H1 (cell line): ENCODE data around the gene PCSK9. TPM values are rescaled to one million over a fixed set of nuclear protein-coding genes. Genes with fewer than 3 reads are reported as not detected.

ENCODE experiments used
- CTCF ChIA-PET: fragments of 300-600 bp; sonication (Branson Sonifier 250); formaldehyde crosslinking; loops from one replicate; lab custom pipeline; 2021; ENCODE audit not compliant: partially characterized antibody; lab: Charles Lee
- POLR2A ChIA-PET: fragments of 300-600 bp; sonication (Branson Sonifier 250); formaldehyde crosslinking; loops from one replicate; lab custom pipeline; 2021; ENCODE audit warnings: inconsistent platforms; ENCODE audit not compliant: partially characterized antibody; lab: Charles Lee
- DNase-seq, 2 experiments: peaks; one replicate each; pipeline versions ENCODE4 v3.0.0 to v3.0.0-alpha.2; 2010 to 2022; ENCODE audit warnings: low spot score in 2 of 2, low read depth in 1 of 2, mixed read lengths in 1 of 2
- FAIRE-seq: peaks from 2 replicates; lab custom pipeline; 2011; peaks lifted over from hg19 to GRCh38; lab: Jason Lieb, UNC
- H2AFZ ChIP-seq: 2 replicates; pipeline ENCODE4 v1.8.1; 2012; ENCODE audit warnings: low read length, inconsistent platforms
- H2AK5ac ChIP-seq: 2 replicates; pipeline ENCODE4 v1.6.1; 2013; ENCODE audit warnings: low read depth, low read length
- H2BK120ac ChIP-seq: replicated peaks from 2 replicates; pipeline ENCODE3; 2013; ENCODE audit warnings: low read depth, low read length, inconsistent platforms
- H2BK12ac ChIP-seq: 2 replicates; pipeline ENCODE4 v1.6.1; 2013; ENCODE audit warnings: low read depth, low read length
- H2BK15ac ChIP-seq: 2 replicates; pipeline ENCODE4 v1.6.1; 2013; ENCODE audit warnings: low read length
- H2BK20ac ChIP-seq: 2 replicates; pipeline ENCODE4 v1.6.1; 2013; ENCODE audit warnings: low read length
- H2BK5ac ChIP-seq: 2 replicates; pipeline ENCODE4 v1.6.1; 2013; ENCODE audit warnings: low read depth, low read length
- H3K14ac ChIP-seq: 2 replicates; pipeline ENCODE4 v1.6.1; 2013; ENCODE audit warnings: inconsistent platforms; ENCODE audit not compliant: insufficient read length
- H3K18ac ChIP-seq: 2 replicates; pipeline ENCODE4 v1.6.1; 2013; ENCODE audit warnings: low read length; ENCODE audit errors: extremely low read depth
- H3K23ac ChIP-seq: 2 replicates; pipeline ENCODE4 v1.6.1; 2013; ENCODE audit warnings: inconsistent platforms; ENCODE audit not compliant: insufficient read length
- H3K23me2 ChIP-seq: 2 replicates; pipeline ENCODE4 v1.6.1; 2013; ENCODE audit warnings: low read depth, low read length
- H3K27ac ChIP-seq: 2 replicates; pipeline ENCODE4 v1.6.1; 2011; ENCODE audit warnings: low read depth, low read length, inconsistent platforms
- H3K27me3 ChIP-seq, 4 experiments: replicated peaks in 1 of 4; 1 replicate in 1 of 4; 2 replicates in 3 of 4; pipeline versions ENCODE4 v1.6.1 to v1.8.1; 2011 to 2013; ENCODE audit warnings: low read length in 3 of 4, mild to moderate bottlenecking in 3 of 4, inconsistent platforms in 2 of 4, mixed read lengths in 2 of 4, moderate library complexity in 1 of 4; ENCODE audit not compliant: control insufficient read depth in 3 of 4, insufficient read depth in 3 of 4; ENCODE audit errors: extremely low read depth in 1 of 4
- H3K36me3 ChIP-seq, 4 experiments: 2 replicates each; pipeline versions ENCODE4 v1.6.1 to v1.8.1; 2011 to 2013; ENCODE audit warnings: mild to moderate bottlenecking in 4 of 4, low read length in 3 of 4, moderate library complexity in 2 of 4, control low read depth in 1 of 4, inconsistent platforms in 1 of 4; ENCODE audit not compliant: insufficient read depth in 4 of 4, control insufficient read depth in 2 of 4
- H3K4ac ChIP-seq: replicated peaks from 2 replicates; pipeline ENCODE3; 2013; ENCODE audit warnings: low read length, low read depth, mixed read lengths, inconsistent platforms; ENCODE audit not compliant: insufficient read length
- H3K4me1 ChIP-seq, 4 experiments: replicated peaks in 1 of 4; 1 replicate in 1 of 4; 2 replicates in 3 of 4; pipeline versions ENCODE4 v1.6.1 to v1.8.1; 2011 to 2013; ENCODE audit warnings: low read length in 3 of 4, inconsistent platforms in 2 of 4, mixed read lengths in 1 of 4; ENCODE audit not compliant: insufficient read depth in 4 of 4, control insufficient read depth in 3 of 4
- H3K4me2 ChIP-seq, 2 experiments: 2 replicates each; pipeline versions ENCODE4 v1.6.1 to v1.8.1; 2011 to 2013; ENCODE audit warnings: low read depth in 2 of 2, low read length in 2 of 2, control low read depth in 1 of 2, inconsistent platforms in 1 of 2, mild to moderate bottlenecking in 1 of 2; ENCODE audit not compliant: insufficient read depth in 1 of 2
- H3K4me3 ChIP-seq, 4 experiments: fragments of 200-600, 300-600 bp in 1 of 4; sonication (generic), shearing (Covaris generic), sonication (Bioruptor Twin) in 1 of 4; 2 replicates each; pipeline versions ENCODE4 v1.5.1 to v1.8.1; 2011 to 2016; ENCODE audit warnings: low read length in 4 of 4, low read depth in 3 of 4, control low read depth in 2 of 4, inconsistent platforms in 2 of 4, mild to moderate bottlenecking in 2 of 4, mixed read lengths in 1 of 4, moderate library complexity in 1 of 4; ENCODE audit not compliant: insufficient read depth in 2 of 4; ENCODE audit errors: extremely low read depth in 1 of 4
- H3K56ac ChIP-seq: replicated peaks from 2 replicates; pipeline ENCODE3; 2013; ENCODE audit warnings: low read depth, mild to moderate bottlenecking, mixed read lengths, low read length, inconsistent platforms; ENCODE audit not compliant: insufficient read length
- H3K79me1 ChIP-seq: 2 replicates; pipeline ENCODE4 v1.6.1; 2013; ENCODE audit warnings: low read depth, low read length, control low read depth
- H3K79me2 ChIP-seq, 2 experiments: 2 replicates each; pipeline versions ENCODE4 v1.6.1 to v1.8.1; 2012 to 2013; ENCODE audit warnings: low read length in 2 of 2, mild to moderate bottlenecking in 2 of 2, inconsistent platforms in 1 of 2; ENCODE audit not compliant: insufficient read depth in 2 of 2, control insufficient read depth in 1 of 2
- H3K9ac ChIP-seq, 4 experiments: replicated peaks in 1 of 4; 1 replicate in 1 of 4; 2 replicates in 3 of 4; pipeline versions ENCODE4 v1.6.1 to v1.8.1; 2011 to 2013; ENCODE audit warnings: low read depth in 3 of 4, low read length in 3 of 4, control low read depth in 2 of 4, mild to moderate bottlenecking in 2 of 4, moderate library complexity in 2 of 4, inconsistent platforms in 1 of 4; ENCODE audit errors: extremely low read depth in 1 of 4
- H3K9me3 ChIP-seq, 2 experiments: 2 replicates each; pipeline versions ENCODE4 v1.6.1 to v1.8.1; 2012 to 2013; ENCODE audit warnings: mild to moderate bottlenecking in 2 of 2, moderate library complexity in 2 of 2, control low read depth in 1 of 2, inconsistent platforms in 1 of 2, low read depth in 1 of 2, low read length in 1 of 2, mixed read lengths in 1 of 2; ENCODE audit not compliant: insufficient read depth in 2 of 2
- H4K20me1 ChIP-seq, 2 experiments: replicated peaks in 1 of 2; 2 replicates each; pipeline versions ENCODE3 to v1.8.1; 2011 to 2013; ENCODE audit warnings: inconsistent platforms in 2 of 2, low read length in 2 of 2, mild to moderate bottlenecking in 1 of 2; ENCODE audit not compliant: insufficient read depth in 2 of 2, control insufficient read depth in 1 of 2
- H4K5ac ChIP-seq: 2 replicates; pipeline ENCODE4 v1.6.1; 2013; ENCODE audit warnings: low read length, low read depth, mixed read lengths, inconsistent platforms; ENCODE audit not compliant: insufficient read length
- H4K8ac ChIP-seq: 2 replicates; pipeline ENCODE4 v1.8.0; 2013; ENCODE audit warnings: mild to moderate bottlenecking, moderate library complexity, low read length, inconsistent platforms; ENCODE audit not compliant: insufficient read depth; ENCODE audit errors: extremely low read depth
- H4K91ac ChIP-seq: replicated peaks from 2 replicates; pipeline ENCODE3; 2013; ENCODE audit warnings: low read length, mixed read lengths, inconsistent platforms; ENCODE audit not compliant: insufficient read length
- NANOG ChIP-seq: IDR thresholded peaks from 2 replicates; pipeline ENCODE4 v1.6.1; 2011; ENCODE audit warnings: low read length, low read depth, mild to moderate bottlenecking, inconsistent platforms; ENCODE audit not compliant: insufficient read depth, poor library complexity, severe bottlenecking
- WGBS, 2 experiments: shearing (Covaris generic) in 1 of 2; methylation state at CpG; one replicate each; pipeline versions ENCODE4 v1.1.6 to v1.1.7; 2013 to 2015; ENCODE audit warnings: low lambda C conversion rate in 2 of 2, mixed read lengths in 2 of 2, inconsistent platforms in 1 of 2, low coverage in 1 of 2, missing lambda C conversion rate in 1 of 2; ENCODE audit not compliant: insufficient replicate concordance in 2 of 2, insufficient coverage in 1 of 2, insufficient read length in 1 of 2; ENCODE audit errors: extremely low coverage in 1 of 2, missing lambda C conversion rate in 1 of 2; 5-methylcytosine and 5-hydroxymethylcytosine counted together
- polyA plus RNA-seq, 7 experiments: library from polyadenylated mRNA; depleted of rRNA in 3 of 7; stranded (reverse) in 5 of 7; unstranded in 2 of 7; fragments of >200 nt in 5 of 7; fragments of 200-250 nt in 2 of 7; gene quantifications; 1 replicate in 5 of 7; 2 replicates in 1 of 7; 4 replicates in 1 of 7; pipeline versions ENCODE4 v1.2.1 to v1.2.3, GENCODE V29; 2011 to 2013; ENCODE audit warnings: missing spikeins in 2 of 7, mixed read lengths in 2 of 7
- total RNA-seq: library from RNA; stranded (reverse); fragmentation: NEBNext Ultra II Directional; extraction: Animal tissue kit (Norgen Biotek cat#: 25700); gene quantifications from 2 replicates; pipeline ENCODE4 v1.2.1, GENCODE V29; 2021
- TF ChIP-seq, protein P1 (sequence below), 3 experiments: IDR thresholded peaks; 1 replicate in 2 of 3; 2 replicates in 1 of 3; pipeline versions ENCODE4 v1.5.1 to v1.6.1; 2011; ENCODE audit warnings: low read length in 3 of 3, mild to moderate bottlenecking in 3 of 3, inconsistent platforms in 2 of 3, low read depth in 1 of 3, moderate library complexity in 1 of 3; ENCODE audit not compliant: insufficient read depth in 1 of 3; ENCODE audit errors: control extremely low read depth in 1 of 3

The PCSK9 gene
- total and polyA plus RNA-seq, 2 of the 8 experiments (the other 6 are each of a cell fraction or from before 2014, with no cell fraction given): 22.3 to 32.3 TPM

DNA sequence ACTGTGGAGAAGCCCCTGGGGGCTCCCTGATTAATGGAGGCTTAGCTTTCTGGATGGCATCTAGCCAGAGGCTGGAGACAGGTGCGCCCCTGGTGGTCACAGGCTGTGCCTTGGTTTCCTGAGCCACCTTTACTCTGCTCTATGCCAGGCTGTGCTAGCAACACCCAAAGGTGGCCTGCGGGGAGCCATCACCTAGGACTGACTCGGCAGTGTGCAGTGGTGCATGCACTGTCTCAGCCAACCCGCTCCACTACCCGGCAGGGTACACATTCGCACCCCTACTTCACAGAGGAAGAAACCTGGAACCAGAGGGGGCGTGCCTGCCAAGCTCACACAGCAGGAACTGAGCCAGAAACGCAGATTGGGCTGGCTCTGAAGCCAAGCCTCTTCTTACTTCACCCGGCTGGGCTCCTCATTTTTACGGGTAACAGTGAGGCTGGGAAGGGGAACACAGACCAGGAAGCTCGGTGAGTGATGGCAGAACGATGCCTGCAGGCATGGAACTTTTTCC, 24.8 kb downstream of the PCSK9 start:
- CTCF ChIA-PET: interaction anchor here (0.6 to 2.0 kb wide), 12 partner anchors 10 to 179 kb away, joined by 3 to 11 read pairs (median 4); no protein-coding TSS in a partner anchor
- 82% methylated on average over 12 of the region's 12 CpGs; no CpG with 5 or more reads in 1 of the 2 experiments for WGBS, 2 experiments

More for the DNA sequence above, 24.8 kb downstream of the PCSK9 start:
- Histone ChIP-seq H4K5ac (no peak overlapping the region), H3K9ac (no peak overlapping the region), H3K18ac (no peak overlapping the region), H3K4me1 (no peaks in the 10 kb centered on the region), H3K4ac (no peak overlapping the region), H3K4me2 (no peak overlapping the region), H3K23me2 (no peaks in the 10 kb centered on the region), H3K27ac (no peak overlapping the region), H2AK5ac (no peak overlapping the region), H2BK5ac (no peak overlapping the region), H3K9me3 (no peaks in the 10 kb centered on the region), H3K27me3 (no peaks in the 10 kb centered on the region), H3K79me2 (no peaks in the 10 kb centered on the region), H3K56ac (no peak overlapping the region), H3K14ac (no peak overlapping the region), H2AFZ (no peak overlapping the region), H3K36me3 (peaks cover 0 to 19% (median 9%) of the 10 kb centered on the region in 4 experiments; a peak in 7 of 8 replicates), H2BK120ac (no peak overlapping the region), H2BK15ac (no peak overlapping the region), H3K23ac (no peak overlapping the region), H2BK12ac (no peak overlapping the region), H3K79me1 (peaks cover 2% of the 10 kb centered on the region; the same call in 1 of the 2 replicates), H4K20me1 (peaks cover 1 to 19% of the 10 kb centered on the region in 2 experiments), H2BK20ac (no peak overlapping the region), H4K8ac (no peak overlapping the region; the same call in 1 of the 2 replicates), H4K91ac (no peak overlapping the region), H3K4me3 (no peak overlapping the region)
- TF ChIP-seq, protein P1, sequence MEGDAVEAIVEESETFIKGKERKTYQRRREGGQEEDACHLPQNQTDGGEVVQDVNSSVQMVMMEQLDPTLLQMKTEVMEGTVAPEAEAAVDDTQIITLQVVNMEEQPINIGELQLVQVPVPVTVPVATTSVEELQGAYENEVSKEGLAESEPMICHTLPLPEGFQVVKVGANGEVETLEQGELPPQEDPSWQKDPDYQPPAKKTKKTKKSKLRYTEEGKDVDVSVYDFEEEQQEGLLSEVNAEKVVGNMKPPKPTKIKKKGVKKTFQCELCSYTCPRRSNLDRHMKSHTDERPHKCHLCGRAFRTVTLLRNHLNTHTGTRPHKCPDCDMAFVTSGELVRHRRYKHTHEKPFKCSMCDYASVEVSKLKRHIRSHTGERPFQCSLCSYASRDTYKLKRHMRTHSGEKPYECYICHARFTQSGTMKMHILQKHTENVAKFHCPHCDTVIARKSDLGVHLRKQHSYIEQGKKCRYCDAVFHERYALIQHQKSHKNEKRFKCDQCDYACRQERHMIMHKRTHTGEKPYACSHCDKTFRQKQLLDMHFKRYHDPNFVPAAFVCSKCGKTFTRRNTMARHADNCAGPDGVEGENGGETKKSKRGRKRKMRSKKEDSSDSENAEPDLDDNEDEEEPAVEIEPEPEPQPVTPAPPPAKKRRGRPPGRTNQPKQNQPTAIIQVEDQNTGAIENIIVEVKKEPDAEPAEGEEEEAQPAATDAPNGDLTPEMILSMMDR (IDR thresholded peaks at IDR 0.05; ENCODE audit: control extremely low read depth in 1 of 3, insufficient read depth in 1 of 3, low read depth in 1 of 3, low read length in 3 of 3): peak in 1 of 3 experiments; percentile 52; a peak in 2 of 4 replicates
- no peak for TF ChIP-seq NANOG
- FAIRE-seq (no peak), DNase-seq (no peak)
- POLR2A ChIA-PET: no interaction called here
